HEK293 (cell line): ENCODE measurements around the gene ZNF423.

Source experiments
- FEZF1 ChIP-seq: fragments of 450-650 bp; formaldehyde crosslinking; IDR thresholded peaks from 2 replicates; pipeline ENCODE4 v1.5.1; 2016; ENCODE audit warnings: missing biosample characterization, missing genetic modification characterization
- SCRT1 ChIP-seq: fragments of 450-650 bp; formaldehyde crosslinking; IDR thresholded peaks from 2 replicates; pipeline ENCODE4 v1.5.1; 2016; ENCODE audit warnings: missing biosample characterization, missing genetic modification characterization, borderline replicate concordance
- SETDB1 ChIP-seq: IDR thresholded peaks from one replicate; pipeline ENCODE4 v1.6.1; 2017; ENCODE audit warnings: mild to moderate bottlenecking, low read length, moderate library complexity, mixed read lengths; ENCODE audit not compliant: insufficient read length
- ZNF324 ChIP-seq: fragments of 450-650 bp; formaldehyde crosslinking; IDR thresholded peaks from 2 replicates; pipeline ENCODE4 v1.5.1; 2016; ENCODE audit warnings: missing biosample characterization, missing genetic modification characterization
- ZNF621 ChIP-seq: fragments of 450-650 bp; formaldehyde crosslinking; IDR thresholded peaks from 2 replicates; pipeline ENCODE4 v1.5.1; 2017; ENCODE audit warnings: missing biosample characterization, missing genetic modification characterization
- ZNF707 ChIP-seq: fragments of 450-650 bp; formaldehyde crosslinking; IDR thresholded peaks from 2 replicates; pipeline ENCODE4 v1.5.1; 2016; ENCODE audit warnings: missing biosample characterization, missing genetic modification characterization
- ZXDB ChIP-seq: fragments of 450-650 bp; formaldehyde crosslinking; IDR thresholded peaks from 2 replicates; pipeline ENCODE4 v1.5.1; 2016; ENCODE audit warnings: missing biosample characterization, missing genetic modification characterization
- TF ChIP-seq, protein P1 (sequence below): fragments of 450-650 bp; formaldehyde crosslinking; IDR thresholded peaks from 2 replicates; pipeline ENCODE4 v1.5.1; 2016; ENCODE audit warnings: missing biosample characterization, missing genetic modification characterization

- TF ChIP-seq, protein P1, sequence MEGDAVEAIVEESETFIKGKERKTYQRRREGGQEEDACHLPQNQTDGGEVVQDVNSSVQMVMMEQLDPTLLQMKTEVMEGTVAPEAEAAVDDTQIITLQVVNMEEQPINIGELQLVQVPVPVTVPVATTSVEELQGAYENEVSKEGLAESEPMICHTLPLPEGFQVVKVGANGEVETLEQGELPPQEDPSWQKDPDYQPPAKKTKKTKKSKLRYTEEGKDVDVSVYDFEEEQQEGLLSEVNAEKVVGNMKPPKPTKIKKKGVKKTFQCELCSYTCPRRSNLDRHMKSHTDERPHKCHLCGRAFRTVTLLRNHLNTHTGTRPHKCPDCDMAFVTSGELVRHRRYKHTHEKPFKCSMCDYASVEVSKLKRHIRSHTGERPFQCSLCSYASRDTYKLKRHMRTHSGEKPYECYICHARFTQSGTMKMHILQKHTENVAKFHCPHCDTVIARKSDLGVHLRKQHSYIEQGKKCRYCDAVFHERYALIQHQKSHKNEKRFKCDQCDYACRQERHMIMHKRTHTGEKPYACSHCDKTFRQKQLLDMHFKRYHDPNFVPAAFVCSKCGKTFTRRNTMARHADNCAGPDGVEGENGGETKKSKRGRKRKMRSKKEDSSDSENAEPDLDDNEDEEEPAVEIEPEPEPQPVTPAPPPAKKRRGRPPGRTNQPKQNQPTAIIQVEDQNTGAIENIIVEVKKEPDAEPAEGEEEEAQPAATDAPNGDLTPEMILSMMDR (tag by site-specific recombination) = no peak
- TF ChIP-seq ZNF707 (tag by site-specific recombination) (no peak), FEZF1 (tag by site-specific recombination) (no peak), SCRT1 (tag by site-specific recombination) (no peak), SETDB1 (no peak), ZNF324 (tag by site-specific recombination) (no peak), ZXDB (no peak), ZNF621 (tag by site-specific recombination) (no peak)
These were observed 303.5 kb downstream of the ZNF423 start for GRCh38 chr16:49552313-49552928.
